OCI-LY1 (cell line): ENCODE data around the gene CC2D2A.

ENCODE experiments used
- EZH2 ChIP-seq: fragments of 200-600 bp; sonication (generic), shearing (Covaris generic); IDR thresholded peaks from 2 replicates; pipeline ENCODE4 v1.8.0; 2017; ENCODE audit warnings: borderline replicate concordance, mixed run types, mild to moderate bottlenecking, antibody characterized with exemption, low read length, moderate library complexity, mixed read lengths
- TF ChIP-seq, protein P1 (sequence below): fragments of 200-600 bp; sonication (generic), shearing (Covaris generic); IDR thresholded peaks from 2 replicates; pipeline ENCODE4 v1.5.1; 2017; ENCODE audit warnings: mild to moderate bottlenecking, antibody characterized with exemption, low read length, moderate library complexity, mixed read lengths

DNA sequence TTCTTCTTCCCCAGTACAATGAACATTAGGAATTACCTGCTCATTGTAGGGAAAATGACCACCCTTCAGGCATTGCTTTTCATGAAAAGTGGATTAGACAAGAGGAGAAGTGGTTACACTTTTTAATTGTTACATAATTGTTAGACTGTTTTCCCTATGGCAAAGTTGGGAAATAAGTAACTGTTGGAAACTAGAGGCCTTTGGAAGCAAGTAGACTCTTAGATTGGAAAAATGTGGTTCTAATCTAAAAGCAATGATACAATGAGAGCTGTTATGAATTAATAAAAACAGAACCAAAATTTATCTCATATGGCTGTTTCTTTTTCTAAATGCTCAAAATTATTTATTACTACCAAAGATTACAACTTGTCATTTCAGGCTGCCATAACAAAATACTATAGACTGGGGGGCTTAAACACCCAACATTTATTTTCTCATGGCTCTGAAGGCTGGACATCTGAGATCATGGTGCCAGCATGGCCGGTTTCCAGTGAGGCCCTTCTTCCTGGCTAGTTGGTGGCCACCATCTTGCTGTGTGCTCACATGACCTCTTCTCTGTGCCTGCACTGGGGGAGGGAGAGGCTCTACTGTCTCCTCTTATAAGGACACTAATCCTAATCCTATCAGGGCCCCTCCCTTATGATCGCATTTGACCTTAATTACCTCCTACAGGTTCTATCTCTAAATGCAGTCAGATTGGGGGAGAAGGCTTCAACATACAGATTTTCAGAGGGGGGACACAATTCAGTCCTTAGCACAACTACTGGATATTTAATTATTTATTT lies 12.5 kb downstream of the CC2D2A start:
- TF ChIP-seq, protein P1, sequence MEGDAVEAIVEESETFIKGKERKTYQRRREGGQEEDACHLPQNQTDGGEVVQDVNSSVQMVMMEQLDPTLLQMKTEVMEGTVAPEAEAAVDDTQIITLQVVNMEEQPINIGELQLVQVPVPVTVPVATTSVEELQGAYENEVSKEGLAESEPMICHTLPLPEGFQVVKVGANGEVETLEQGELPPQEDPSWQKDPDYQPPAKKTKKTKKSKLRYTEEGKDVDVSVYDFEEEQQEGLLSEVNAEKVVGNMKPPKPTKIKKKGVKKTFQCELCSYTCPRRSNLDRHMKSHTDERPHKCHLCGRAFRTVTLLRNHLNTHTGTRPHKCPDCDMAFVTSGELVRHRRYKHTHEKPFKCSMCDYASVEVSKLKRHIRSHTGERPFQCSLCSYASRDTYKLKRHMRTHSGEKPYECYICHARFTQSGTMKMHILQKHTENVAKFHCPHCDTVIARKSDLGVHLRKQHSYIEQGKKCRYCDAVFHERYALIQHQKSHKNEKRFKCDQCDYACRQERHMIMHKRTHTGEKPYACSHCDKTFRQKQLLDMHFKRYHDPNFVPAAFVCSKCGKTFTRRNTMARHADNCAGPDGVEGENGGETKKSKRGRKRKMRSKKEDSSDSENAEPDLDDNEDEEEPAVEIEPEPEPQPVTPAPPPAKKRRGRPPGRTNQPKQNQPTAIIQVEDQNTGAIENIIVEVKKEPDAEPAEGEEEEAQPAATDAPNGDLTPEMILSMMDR: no peak
- TF ChIP-seq EZH2: no peak
